Subcutaneous abdominal adipose tissue (tissue), 5 donors: ENCODE data around the gene C12orf43.
"Not testable (repeated sequence)": the region's sequence is repeated elsewhere in the genome, so short reads cannot be mapped to it uniquely, and the experiment has no call there.

Experiments used
- H3K27ac ChIP-seq: one replicate; pipeline ENCODE4 v1.7.0; 2013; ENCODE audit warnings: low read depth, mild to moderate bottlenecking, inconsistent platforms, low read length, moderate library complexity
- H3K27me3 ChIP-seq, 5 donors: one replicate each; pipeline ENCODE4 v1.7.0; 2013; ENCODE audit warnings: low read length in 5 of 5, inconsistent platforms in 1 of 5; ENCODE audit not compliant: control insufficient read depth in 5 of 5, insufficient read depth in 4 of 5
- H3K36me3 ChIP-seq, 5 donors: one replicate each; pipeline ENCODE4 v1.7.0; 2013; ENCODE audit warnings: low read length in 5 of 5; ENCODE audit not compliant: control insufficient read depth in 5 of 5, insufficient read depth in 5 of 5
- H3K4me1 ChIP-seq, 5 donors: one replicate each; pipeline ENCODE4 v1.7.0; 2013; ENCODE audit warnings: low read length in 5 of 5, mild to moderate bottlenecking in 3 of 5, moderate library complexity in 1 of 5; ENCODE audit not compliant: control insufficient read depth in 5 of 5, insufficient read depth in 5 of 5
- H3K4me3 ChIP-seq, 5 donors: one replicate each; pipeline ENCODE4 v1.7.0; 2013; ENCODE audit warnings: low read length in 5 of 5, low read depth in 1 of 5
- H3K9ac ChIP-seq, 5 donors: one replicate each; pipeline ENCODE4 v1.7.0; 2013; ENCODE audit warnings: low read length in 5 of 5, mild to moderate bottlenecking in 4 of 5, moderate library complexity in 3 of 5
- H3K9me3 ChIP-seq, 5 donors: one replicate each; pipeline ENCODE4 v1.7.0; 2013; ENCODE audit warnings: low read length in 5 of 5; ENCODE audit not compliant: control insufficient read depth in 5 of 5
- donor health status: healthy.
- donor health status: healthy.
- donor health status: healthy.
- donor health status: healthy.
- donor health status: healthy.

The C12orf43 gene

GRCh38 chr12:121015825-121016766 lies at the start of gene C12orf43:
Gene C12orf43, minus strand, starts transcription at chr12:121016487. Its CDS starts 13 bp downstream, at chr12:121016474.
- Histone ChIP-seq H3K27me3 (no peaks in the 10 kb centered on the region), H3K9ac (peak within 1 kb of the TSS; percentile 60 to 91 (median 79))

GRCh38 chr12:121065345-121065744 lies 49.1 kb upstream of the C12orf43 start:
- Histone ChIP-seq H3K4me1 (peaks cover under 1 to 4% (median 2%) of the 10 kb centered on the region in 5 donors), H3K27ac (no peak overlapping the region), H3K36me3 (no peaks in the 10 kb centered on the region), H3K9me3 (no peaks in the 10 kb centered on the region), H3K27me3 (peaks cover 0 to 4% (median 0%) of the 10 kb centered on the region in 5 donors), H3K9ac (no peak overlapping the region), H3K4me3 (no peak overlapping the region)

More at GRCh38 chr12:121015825-121016766, at the start of gene C12orf43:
- peak within 1 kb of the TSS; percentile 79 to 100 (median 91) for H3K4me3 ChIP-seq
- H3K36me3 ChIP-seq: peaks cover 0 to 29% (median 17%) of the 10 kb centered on the region in 5 donors
- H3K27ac ChIP-seq: peak within 1 kb of the TSS; percentile 74
- peaks cover 5 to 17% (median 7%) of the 10 kb centered on the region in 5 donors for H3K4me1 ChIP-seq
- H3K9me3 ChIP-seq: no peaks in the 10 kb centered on the region

GRCh38 chr12:121064586-121064985 lies 48.3 kb upstream of the C12orf43 start:
- H3K9ac ChIP-seq, H3K36me3 ChIP-seq, H3K4me3 ChIP-seq, H3K9me3 ChIP-seq, H3K27ac ChIP-seq, H3K27me3 ChIP-seq: not testable (repeated sequence)
- peaks cover 3 to 10% (median 8%) of the 10 kb centered on the region in 5 donors for H3K4me1 ChIP-seq

GRCh38 chr12:121064116-121064515 lies 47.8 kb upstream of the C12orf43 start:
- Histone ChIP-seq H3K27me3 (peaks cover 0 to 4% (median 0%) of the 10 kb centered on the region in 5 donors), H3K27ac (no peak overlapping the region), H3K9ac (no peak overlapping the region), H3K4me3 (no peak overlapping the region), H3K4me1 (peaks cover 3 to 10% (median 8%) of the 10 kb centered on the region in 5 donors), H3K9me3 (no peaks in the 10 kb centered on the region), H3K36me3 (no peaks in the 10 kb centered on the region)

GRCh38 chr12:121062391-121063045 lies 46.2 kb upstream of the C12orf43 start:
- Histone ChIP-seq H3K27ac (no peak overlapping the region), H3K9ac (no peak overlapping the region), H3K4me1 (peaks cover 3 to 12% (median 8%) of the 10 kb centered on the region in 5 donors), H3K36me3 (no peaks in the 10 kb centered on the region), H3K27me3 (peaks cover 0 to 4% (median 0%) of the 10 kb centered on the region in 5 donors), H3K4me3 (no peak overlapping the region), H3K9me3 (no peaks in the 10 kb centered on the region)

GRCh38 chr12:121061831-121062230 lies 45.5 kb upstream of the C12orf43 start:
- Histone ChIP-seq H3K27me3 (peaks cover 0 to 4% (median 0%) of the 10 kb centered on the region in 5 donors), H3K9ac (no peak overlapping the region), H3K27ac (no peak overlapping the region), H3K4me1 (peaks cover 3 to 13% (median 8%) of the 10 kb centered on the region in 5 donors), H3K36me3 (no peaks in the 10 kb centered on the region), H3K4me3 (no peak overlapping the region), H3K9me3 (no peaks in the 10 kb centered on the region)

GRCh38 chr12:121060149-121061001 lies 44.1 kb upstream of the C12orf43 start:
- H3K9me3 ChIP-seq: no peaks in the 10 kb centered on the region
- peak overlapping the region in 3 of 5 donors; percentile 26 to 73 (median 62) for H3K9ac ChIP-seq
- no peaks in the 10 kb centered on the region for H3K36me3 ChIP-seq
- peak overlapping the region; percentile 50 for H3K27ac ChIP-seq
- peak overlapping the region; percentile 39 to 64 (median 55) for H3K4me3 ChIP-seq
- peaks cover 0 to 4% (median 0%) of the 10 kb centered on the region in 5 donors for H3K27me3 ChIP-seq
- peaks cover 3 to 13% (median 8%) of the 10 kb centered on the region in 5 donors for H3K4me1 ChIP-seq

- Histone ChIP-seq H3K4me1 (peaks cover 3 to 13% (median 8%) of the 10 kb centered on the region in 5 donors), H3K4me3 (peak overlapping the region in 2 of 5 donors; percentile 45 to 61), H3K27ac (peak overlapping the region; percentile 50), H3K9ac (no peak overlapping the region), H3K27me3 (peaks cover 0 to 4% (median 0%) of the 10 kb centered on the region in 5 donors), H3K9me3 (no peaks in the 10 kb centered on the region), H3K36me3 (no peaks in the 10 kb centered on the region)
Observed at GRCh38 chr12:121059031-121059898, 43.0 kb upstream of the C12orf43 start.

- Histone ChIP-seq H3K4me1 (peaks cover 3 to 13% (median 8%) of the 10 kb centered on the region in 5 donors), H3K36me3 (no peaks in the 10 kb centered on the region), H3K9ac (no peak overlapping the region), H3K27ac (no peak overlapping the region), H3K9me3 (no peaks in the 10 kb centered on the region), H3K4me3 (no peak overlapping the region), H3K27me3 (peaks cover 0 to 4% (median 0%) of the 10 kb centered on the region in 5 donors)
Observed at GRCh38 chr12:121057794-121058193, 41.5 kb upstream of the C12orf43 start.
